IPS-18a (cell line): Measurements from ENCODE around the gene PJA2.

Source experiments
- H3K27ac ChIP-seq: one replicate; pipeline ENCODE4 v1.5.1; 2013; ENCODE audit warnings: low read length
- H3K27me3 ChIP-seq: one replicate; pipeline ENCODE4 v1.6.1; 2013; ENCODE audit warnings: mild to moderate bottlenecking, low read length; ENCODE audit not compliant: control insufficient read depth, insufficient read depth
- H3K36me3 ChIP-seq: one replicate; pipeline ENCODE4 v1.6.1; 2013; ENCODE audit warnings: low read depth, low read length; ENCODE audit not compliant: control insufficient read depth
- H3K4me1 ChIP-seq: one replicate; pipeline ENCODE4 v1.6.1; 2013; ENCODE audit warnings: low read depth, low read length; ENCODE audit not compliant: control insufficient read depth
- H3K4me3 ChIP-seq: one replicate; pipeline ENCODE4 v1.5.1; 2013; ENCODE audit warnings: low read length
- H3K9ac ChIP-seq: one replicate; pipeline ENCODE4 v1.6.1; 2013; ENCODE audit warnings: mild to moderate bottlenecking, low read length, moderate library complexity
- H3K9me3 ChIP-seq: one replicate; pipeline ENCODE4 v1.6.1; 2013; ENCODE audit warnings: low read depth, low read length; ENCODE audit not compliant: control insufficient read depth

Gene PJA2

GRCh38 chr5:109345699-109346098 lies 64.1 kb downstream of the PJA2 start:
- no peaks in the 10 kb centered on the region for H3K4me1 ChIP-seq
- H3K4me3 ChIP-seq = no peak overlapping the region
- no peak overlapping the region for H3K9ac ChIP-seq
- peaks cover 10% of the 10 kb centered on the region for H3K36me3 ChIP-seq
- H3K27ac ChIP-seq = no peak overlapping the region
- H3K27me3 ChIP-seq = no peaks in the 10 kb centered on the region
- H3K9me3 ChIP-seq = no peaks in the 10 kb centered on the region

GRCh38 chr5:109340351-109340750 lies 69.4 kb downstream of the PJA2 start:
- Histone ChIP-seq H3K4me3 (no peak overlapping the region), H3K4me1 (no peaks in the 10 kb centered on the region), H3K27ac (no peak overlapping the region), H3K9ac (no peak overlapping the region), H3K36me3 (peaks cover 15% of the 10 kb centered on the region), H3K27me3 (no peaks in the 10 kb centered on the region), H3K9me3 (no peaks in the 10 kb centered on the region)

GRCh38 chr5:109335114-109335513 lies 74.7 kb downstream of the PJA2 start:
- Histone ChIP-seq H3K4me1 (peaks cover 7% of the 10 kb centered on the region), H3K9me3 (no peaks in the 10 kb centered on the region), H3K9ac (no peak overlapping the region), H3K27ac (no peak overlapping the region), H3K36me3 (peaks cover 6% of the 10 kb centered on the region), H3K4me3 (no peak overlapping the region), H3K27me3 (no peaks in the 10 kb centered on the region)

DNA sequence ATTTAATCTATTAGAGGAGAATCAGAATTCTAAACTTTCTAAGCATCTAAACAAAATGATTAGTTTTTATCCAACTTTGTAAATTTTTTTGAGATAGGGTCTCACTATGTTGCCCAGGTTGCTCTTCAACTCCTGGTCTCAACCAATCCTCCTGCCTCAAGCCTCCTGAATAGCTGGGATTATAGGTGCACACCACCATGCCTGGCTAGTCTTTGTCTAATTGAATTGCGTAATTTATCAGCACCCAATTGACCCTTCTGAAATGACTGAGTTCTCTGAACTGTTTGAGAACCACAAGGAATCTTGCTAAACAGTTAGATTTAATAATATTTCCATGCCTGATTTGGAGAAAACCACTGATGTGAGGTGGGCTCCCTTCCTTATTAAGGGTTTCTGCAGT lies 75.7 kb downstream of the PJA2 start:
- Histone ChIP-seq H3K36me3 (peaks cover 6% of the 10 kb centered on the region), H3K9ac (no peak overlapping the region), H3K9me3 (no peaks in the 10 kb centered on the region), H3K27ac (no peak overlapping the region), H3K27me3 (no peaks in the 10 kb centered on the region), H3K4me1 (peaks cover 7% of the 10 kb centered on the region), H3K4me3 (no peak overlapping the region)

GRCh38 chr5:109329333-109330237 lies 80.2 kb downstream of the PJA2 start:
- Histone ChIP-seq H3K9ac (no peak overlapping the region), H3K4me3 (no peak overlapping the region), H3K9me3 (no peaks in the 10 kb centered on the region), H3K27me3 (no peaks in the 10 kb centered on the region), H3K27ac (no peak overlapping the region), H3K36me3 (no peaks in the 10 kb centered on the region), H3K4me1 (peaks cover 7% of the 10 kb centered on the region)

- H3K9ac ChIP-seq = no peak overlapping the region
- no peak overlapping the region for H3K4me3 ChIP-seq
- peaks cover 7% of the 10 kb centered on the region for H3K4me1 ChIP-seq
- no peak overlapping the region for H3K27ac ChIP-seq
- no peaks in the 10 kb centered on the region for H3K36me3 ChIP-seq
- no peaks in the 10 kb centered on the region for H3K27me3 ChIP-seq
- H3K9me3 ChIP-seq = no peaks in the 10 kb centered on the region
Measured at GRCh38 chr5:109328626-109329025, 81.1 kb downstream of the PJA2 start.

DNA sequence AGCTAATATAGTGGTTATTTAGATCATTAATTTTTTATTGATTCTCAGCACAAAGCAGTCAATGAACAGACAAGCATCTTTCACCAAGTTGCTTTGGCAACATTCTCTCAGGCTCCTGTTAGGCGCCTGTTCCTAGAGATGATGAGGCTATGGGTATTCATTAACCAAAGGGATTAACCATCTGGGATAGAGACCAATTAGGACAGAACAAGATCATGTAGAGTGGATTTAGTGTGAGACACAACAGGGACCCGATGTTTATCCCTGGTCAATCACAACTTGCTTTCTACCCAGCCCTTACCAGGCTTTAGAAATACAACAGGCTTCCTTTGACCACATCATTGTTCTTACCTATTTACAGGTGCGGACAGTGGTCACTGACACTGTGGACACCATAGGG lies 82.2 kb downstream of the PJA2 start:
- Histone ChIP-seq H3K27ac (no peak overlapping the region), H3K9me3 (no peaks in the 10 kb centered on the region), H3K36me3 (no peaks in the 10 kb centered on the region), H3K4me3 (no peak overlapping the region), H3K27me3 (no peaks in the 10 kb centered on the region), H3K9ac (no peak overlapping the region), H3K4me1 (peaks cover 7% of the 10 kb centered on the region)

- no peaks in the 10 kb centered on the region for H3K27me3 ChIP-seq
- H3K9me3 ChIP-seq = no peaks in the 10 kb centered on the region
- H3K27ac ChIP-seq = no peak overlapping the region
- no peak overlapping the region for H3K9ac ChIP-seq
- no peaks in the 10 kb centered on the region for H3K36me3 ChIP-seq
- H3K4me1 ChIP-seq = peaks cover 7% of the 10 kb centered on the region
- no peak overlapping the region for H3K4me3 ChIP-seq
Measured at GRCh38 chr5:109326919-109327318, 82.9 kb downstream of the PJA2 start.

- Histone ChIP-seq H3K9ac (no peak overlapping the region), H3K4me1 (no peaks in the 10 kb centered on the region), H3K27ac (no peak overlapping the region), H3K36me3 (no peaks in the 10 kb centered on the region), H3K27me3 (no peaks in the 10 kb centered on the region), H3K4me3 (no peak overlapping the region), H3K9me3 (no peaks in the 10 kb centered on the region)
Measured at GRCh38 chr5:109325456-109325855, 84.3 kb downstream of the PJA2 start.

DNA sequence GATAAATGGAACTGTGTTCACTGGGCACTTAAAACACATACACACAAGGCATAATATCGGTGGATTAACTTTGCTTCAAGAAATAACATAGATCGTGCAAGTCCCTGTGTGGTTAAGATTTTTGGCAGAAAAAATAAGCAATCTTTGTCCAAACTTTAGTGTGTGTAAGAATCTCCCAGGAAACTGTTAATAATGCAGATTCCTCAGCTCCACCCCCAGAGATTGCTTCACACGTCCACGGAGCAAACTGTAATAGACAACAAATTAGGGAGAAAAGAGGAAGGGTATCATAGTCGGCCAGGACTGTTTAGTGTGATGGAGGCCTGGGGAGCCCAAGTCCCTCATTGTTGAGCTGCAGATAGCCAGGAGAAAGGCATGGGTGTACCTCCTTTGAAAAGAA lies 84.8 kb downstream of the PJA2 start:
- H3K9me3 ChIP-seq = no peaks in the 10 kb centered on the region
- no peaks in the 10 kb centered on the region for H3K27me3 ChIP-seq
- H3K4me3 ChIP-seq = no peak overlapping the region
- no peaks in the 10 kb centered on the region for H3K36me3 ChIP-seq
- H3K4me1 ChIP-seq = no peaks in the 10 kb centered on the region
- H3K9ac ChIP-seq = no peak overlapping the region
- no peak overlapping the region for H3K27ac ChIP-seq

DNA sequence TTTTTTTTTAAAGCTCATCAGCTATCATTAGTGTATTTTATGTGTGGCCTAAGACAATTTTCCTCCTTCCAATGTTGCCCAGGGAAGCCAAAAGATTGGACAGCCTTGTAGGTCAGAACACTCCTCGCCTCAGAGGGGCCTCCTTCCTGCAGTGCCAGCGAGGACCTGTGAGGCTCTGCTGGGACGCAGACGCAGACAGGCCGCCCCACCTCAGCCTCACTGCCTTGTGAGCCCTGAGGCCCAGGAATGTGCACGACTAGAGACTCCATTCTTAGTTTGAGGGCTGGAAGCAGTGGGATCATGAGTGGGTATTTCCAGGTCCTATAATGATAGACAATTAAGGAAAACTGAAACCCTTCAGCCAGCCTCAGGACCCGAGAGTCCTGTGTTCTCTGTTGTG lies 85.4 kb downstream of the PJA2 start:
- H3K9me3 ChIP-seq = no peaks in the 10 kb centered on the region
- H3K4me1 ChIP-seq = no peaks in the 10 kb centered on the region
- no peak overlapping the region for H3K9ac ChIP-seq

DNA sequence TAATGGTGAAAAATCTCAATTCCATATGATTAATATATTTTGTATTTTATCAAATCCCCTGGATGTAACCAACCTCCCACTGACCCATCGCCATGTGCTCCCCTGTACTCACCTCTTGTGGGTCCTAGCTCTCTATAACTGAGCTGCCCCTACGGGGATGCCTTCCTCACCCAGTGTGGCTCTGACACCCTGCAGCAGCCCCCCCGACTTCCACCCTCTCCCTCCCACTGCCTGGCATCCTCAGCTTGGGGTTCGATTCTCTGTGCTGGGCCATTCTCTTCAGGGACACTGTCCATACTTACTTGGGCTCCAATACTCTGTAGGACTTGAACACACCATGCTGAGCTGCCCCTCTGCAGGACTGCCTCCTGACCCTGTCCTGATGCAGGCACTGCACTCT lies 87.1 kb downstream of the PJA2 start:
- Histone ChIP-seq H3K27me3 (no peaks in the 10 kb centered on the region), H3K9me3 (no peaks in the 10 kb centered on the region), H3K4me1 (no peaks in the 10 kb centered on the region)

More for the DNA sequence above, 85.4 kb downstream of the PJA2 start:
- no peaks in the 10 kb centered on the region for H3K36me3 ChIP-seq
- H3K4me3 ChIP-seq = no peak overlapping the region
- no peaks in the 10 kb centered on the region for H3K27me3 ChIP-seq
- no peak overlapping the region for H3K27ac ChIP-seq

More for the DNA sequence above, 87.1 kb downstream of the PJA2 start:
- Histone ChIP-seq H3K27ac (no peak overlapping the region), H3K4me3 (no peak overlapping the region), H3K36me3 (no peaks in the 10 kb centered on the region), H3K9ac (no peak overlapping the region)
